ENCODE results near the gene SYT15. TPM values are rescaled to one million over a fixed set of nuclear protein-coding genes. Genes with fewer than 3 reads are reported as not detected.

Gene SYT15
- total and polyA plus RNA-seq, 3 donors from 2014 or later: 1.7 to 3.6 (median 2.1) TPM

DNA sequence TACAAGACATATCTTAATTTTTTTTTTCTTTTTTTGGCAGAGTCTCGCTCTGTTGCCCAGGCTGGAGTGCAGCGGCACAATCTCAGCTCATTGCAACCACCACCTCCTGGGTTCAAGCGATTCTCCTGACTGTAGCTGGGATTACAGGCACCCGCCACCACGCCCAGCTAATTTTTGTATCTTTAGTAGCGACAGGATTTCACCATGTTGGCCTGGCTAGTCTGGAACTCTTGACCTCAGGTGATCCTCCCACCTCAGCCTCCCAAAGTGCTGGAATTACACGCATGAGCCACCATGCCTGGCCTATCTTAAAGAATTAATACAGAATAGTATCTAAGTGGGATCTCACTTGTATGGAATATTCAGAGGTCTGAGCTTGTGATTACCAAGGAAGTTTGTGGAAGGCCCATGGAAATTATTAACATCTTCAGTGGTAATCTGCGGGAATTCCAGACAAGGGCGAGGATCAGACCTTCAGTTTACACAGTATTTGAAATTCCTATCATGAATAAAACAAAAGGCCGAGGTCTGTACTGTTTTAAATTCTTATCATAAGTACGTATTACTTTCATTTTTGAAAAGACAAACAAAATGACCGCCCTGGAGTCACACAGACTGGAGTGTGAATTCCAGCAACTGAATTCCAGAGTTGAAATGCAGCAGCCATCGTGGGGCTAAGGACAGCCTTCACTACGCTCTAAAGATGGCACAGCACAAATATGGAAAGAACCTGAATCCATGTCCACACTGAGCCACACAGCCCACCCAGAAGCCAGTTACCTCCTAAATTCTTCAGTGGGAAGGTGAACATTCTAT, 39.1 kb upstream of the SYT15 start:
- Histone ChIP-seq H3K4me1 (peaks cover 4% of the 10 kb centered on the region), H3K4me3 (no peak overlapping the region), H3K27ac (no peak overlapping the region), H3K36me3 (ENCODE audit: low read depth, missing control alignments) (no peaks in the 10 kb centered on the region), H3K9me3 (no peaks in the 10 kb centered on the region), H3K27me3 (no peaks in the 10 kb centered on the region)
- TF ChIP-seq, protein P1, sequence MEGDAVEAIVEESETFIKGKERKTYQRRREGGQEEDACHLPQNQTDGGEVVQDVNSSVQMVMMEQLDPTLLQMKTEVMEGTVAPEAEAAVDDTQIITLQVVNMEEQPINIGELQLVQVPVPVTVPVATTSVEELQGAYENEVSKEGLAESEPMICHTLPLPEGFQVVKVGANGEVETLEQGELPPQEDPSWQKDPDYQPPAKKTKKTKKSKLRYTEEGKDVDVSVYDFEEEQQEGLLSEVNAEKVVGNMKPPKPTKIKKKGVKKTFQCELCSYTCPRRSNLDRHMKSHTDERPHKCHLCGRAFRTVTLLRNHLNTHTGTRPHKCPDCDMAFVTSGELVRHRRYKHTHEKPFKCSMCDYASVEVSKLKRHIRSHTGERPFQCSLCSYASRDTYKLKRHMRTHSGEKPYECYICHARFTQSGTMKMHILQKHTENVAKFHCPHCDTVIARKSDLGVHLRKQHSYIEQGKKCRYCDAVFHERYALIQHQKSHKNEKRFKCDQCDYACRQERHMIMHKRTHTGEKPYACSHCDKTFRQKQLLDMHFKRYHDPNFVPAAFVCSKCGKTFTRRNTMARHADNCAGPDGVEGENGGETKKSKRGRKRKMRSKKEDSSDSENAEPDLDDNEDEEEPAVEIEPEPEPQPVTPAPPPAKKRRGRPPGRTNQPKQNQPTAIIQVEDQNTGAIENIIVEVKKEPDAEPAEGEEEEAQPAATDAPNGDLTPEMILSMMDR (IDR thresholded peaks at IDR 0.05): no peak
- no peak for TF ChIP-seq POLR2A (IDR thresholded peaks at IDR 0.05)
- intact Hi-C loops (cut with DNase I; ENCODE audit: low total_unique reads): no loop called here
- WGBS, 2 donors: 71 to 74% methylated on average over 14 of the region's 14 CpGs
- no peak for DNase-seq

DNA sequence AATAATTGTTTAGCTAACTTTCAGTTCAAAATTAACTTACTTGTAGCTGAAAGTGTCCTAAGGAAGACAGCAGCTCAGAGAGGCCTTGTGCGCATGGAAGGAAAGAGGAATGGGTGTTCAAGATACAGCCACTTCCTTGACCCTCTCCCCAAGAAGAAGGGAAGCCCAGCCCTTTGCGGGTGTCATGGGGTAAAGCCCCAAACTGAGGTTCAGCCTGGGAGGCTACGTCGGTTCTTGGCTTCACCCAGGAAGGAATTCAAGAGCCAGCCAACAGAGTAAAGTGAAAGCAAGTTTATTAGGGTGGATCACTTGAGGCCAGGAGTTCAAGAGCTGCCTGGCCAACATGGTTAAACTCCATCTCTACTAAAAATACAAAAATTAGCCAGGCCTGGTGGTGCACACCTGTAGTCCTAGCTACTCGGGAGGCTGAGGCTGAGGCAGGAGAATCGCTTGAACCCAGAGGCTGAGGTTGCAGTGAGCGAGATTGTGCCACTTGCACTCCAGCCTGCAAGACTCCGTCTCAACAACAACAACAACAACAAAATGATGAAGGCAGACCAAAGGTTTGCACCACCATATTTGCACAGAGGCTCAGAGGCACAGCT, 38.4 kb upstream of the SYT15 start:
- TF ChIP-seq, protein P1 (IDR thresholded peaks at IDR 0.05): no peak
- TF ChIP-seq POLR2A (IDR thresholded peaks at IDR 0.05): no peak
- Histone ChIP-seq H3K4me3 (peak overlapping the region; percentile 13 to 49), H3K27ac (no peak overlapping the region), H3K27me3 (no peaks in the 10 kb centered on the region), H3K4me1 (peaks cover 4% of the 10 kb centered on the region), H3K9me3 (no peaks in the 10 kb centered on the region), H3K36me3 (ENCODE audit: low read depth, missing control alignments) (no peaks in the 10 kb centered on the region)
- intact Hi-C loops (cut with DNase I; ENCODE audit: low total_unique reads): no loop called here
- DNase-seq: no peak
- 73 to 79% methylated on average over 8 of the region's 8 CpGs for WGBS, 2 donors

DNA sequence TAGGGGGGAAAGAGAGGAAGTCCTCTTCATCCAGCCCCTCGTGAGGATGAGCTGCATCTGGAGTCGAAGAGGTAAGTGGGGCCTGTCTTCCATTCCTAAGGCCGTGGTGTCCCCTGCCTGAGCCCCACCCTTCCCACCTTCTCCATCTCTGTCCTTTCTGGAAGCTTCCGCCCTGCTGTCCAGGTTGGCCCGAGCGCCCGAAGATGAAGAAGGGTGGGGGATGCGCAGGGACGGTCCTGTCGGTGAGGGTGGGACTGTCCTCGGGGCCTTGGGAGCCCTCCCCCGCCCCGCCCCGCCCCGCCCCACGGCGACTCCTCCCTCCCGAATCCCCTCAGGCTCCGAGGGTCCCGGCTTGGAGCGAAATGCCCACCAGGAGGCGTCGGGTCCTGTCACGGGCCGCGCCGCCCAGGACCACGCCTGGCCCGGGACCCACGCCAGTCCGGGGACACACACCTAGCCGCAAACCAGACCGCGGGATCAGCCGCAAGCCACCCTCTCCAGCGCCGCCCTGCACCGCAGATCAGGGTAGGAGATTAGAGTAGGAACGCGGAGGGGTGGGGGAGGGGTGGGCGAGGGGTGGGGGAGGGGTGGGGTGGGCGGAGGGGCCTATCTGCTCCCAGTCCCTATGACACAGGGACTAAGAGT, 37.8 kb upstream of the SYT15 start:
- intact Hi-C loops (cut with DNase I; ENCODE audit: low total_unique reads): no loop called here
- no peaks in the 10 kb centered on the region for H3K9me3 ChIP-seq
- DNase-seq: peak; percentile 42
- TF ChIP-seq, protein P1 (IDR thresholded peaks at IDR 0.05): no peak
- TF ChIP-seq POLR2A (IDR thresholded peaks at IDR 0.05): no peak
- no peaks in the 10 kb centered on the region for H3K27me3 ChIP-seq
- H3K27ac ChIP-seq: no peak overlapping the region
- peak overlapping the region; percentile 13 to 49 for H3K4me3 ChIP-seq
- 8 to 16% methylated on average over 15 to 42 of the region's 42 CpGs for WGBS, 2 donors
- peaks cover 4% of the 10 kb centered on the region for H3K4me1 ChIP-seq
- no peaks in the 10 kb centered on the region for H3K36me3 ChIP-seq (ENCODE audit: low read depth, missing control alignments)

DNA sequence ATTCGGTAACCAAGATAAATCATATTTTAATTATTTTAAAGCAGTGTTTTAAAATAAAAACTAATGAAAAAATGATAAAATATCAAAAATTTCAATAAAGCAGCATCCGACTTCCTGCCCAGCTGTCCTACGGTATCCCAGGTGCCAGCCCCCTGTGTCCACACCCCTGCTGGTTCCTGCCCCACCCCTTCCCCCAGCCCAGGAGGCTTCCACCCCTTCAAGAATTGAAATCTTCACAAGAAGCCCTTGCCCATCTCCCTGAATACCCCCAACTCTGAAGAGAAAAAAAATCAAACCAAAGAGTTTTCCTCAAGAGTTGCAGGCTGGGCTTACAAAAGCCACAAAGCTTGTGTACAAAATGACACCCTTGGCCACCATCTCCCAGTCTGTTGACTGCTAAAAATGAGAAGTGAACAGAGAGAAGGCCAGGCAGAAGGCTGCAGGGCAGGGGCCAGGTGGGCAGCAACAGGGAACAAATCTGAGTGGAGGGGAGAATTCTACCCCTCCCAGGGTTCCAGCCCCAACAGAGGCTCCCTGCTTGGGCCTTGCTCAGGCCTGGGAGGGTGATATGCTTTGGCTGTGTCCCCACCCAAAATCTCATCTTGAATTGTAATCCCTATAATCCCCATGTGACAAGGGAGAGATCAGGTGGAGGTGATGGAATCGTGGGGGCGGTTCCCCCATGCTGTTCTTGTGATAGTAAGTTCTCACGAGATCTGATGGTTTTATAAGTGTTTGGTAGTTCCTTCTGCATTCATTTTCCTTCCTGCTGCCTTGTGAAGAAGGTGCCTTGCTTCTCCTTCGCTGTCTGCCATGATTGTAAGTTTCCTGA, 37.0 kb upstream of the SYT15 start:
- TF ChIP-seq, protein P1 (IDR thresholded peaks at IDR 0.05): no peak
- no peak for TF ChIP-seq POLR2A (IDR thresholded peaks at IDR 0.05)
- WGBS, 2 donors: 72 to 78% methylated on average over 7 of the region's 7 CpGs
- Histone ChIP-seq H3K4me3 (peak overlapping the region in 1 of 2 donors; percentile 49), H3K9me3 (no peaks in the 10 kb centered on the region), H3K36me3 (ENCODE audit: low read depth, missing control alignments) (no peaks in the 10 kb centered on the region), H3K4me1 (peaks cover 4% of the 10 kb centered on the region), H3K27me3 (no peaks in the 10 kb centered on the region), H3K27ac (no peak overlapping the region)
- no peak for DNase-seq
- intact Hi-C loops (cut with DNase I; ENCODE audit: low total_unique reads): no loop called here

All from testis (tissue), 3 donors.